Heart left ventricle (tissue), 13 donors: ENCODE data around the gene SIVA1.
"Not testable (repeated sequence)": the region's sequence is repeated elsewhere in the genome, so short reads cannot be mapped to it uniquely, and the experiment has no call there.

ENCODE experiments used
- POLR2A ChIP-seq, 2 donors: fragments of 450-650 bp; IDR thresholded peaks; one replicate each; pipeline ENCODE4 v1.6.1; 2017; ENCODE audit warnings: antibody characterized with exemption in 2 of 2, mild to moderate bottlenecking in 2 of 2, moderate library complexity in 2 of 2
- TF ChIP-seq, protein P1 (sequence below), 12 donors: fragments of 200-600 bp; sonication (generic) in 4 of 12; IDR thresholded peaks; one replicate each; pipeline versions ENCODE4 v1.5.0 to v1.8.0; 2018 to 2022; ENCODE audit warnings: antibody characterized with exemption in 12 of 12, mild to moderate bottlenecking in 5 of 12
- donor health status: ischemic (EF 13 %, LVEDD 7.1; RV severe dilation, severe dysfunction).
- donor health status: DM: no; HTN: yes; CAD: no.
- donor health status: DM: no; HTN: no; CAD: no.
- donor health status: ischemic (EF 25% LVEDD 6.9; RV normal size, moderate dysfunction).
- donor health status: ischemic (EF 25% LVEDD 5.7; RV mildly dilated, moderate dysfunction).
- donor health status: ischemic (EF 35%, LVEDD 5.7; RV mildly dilated, moderate dysfunction).
- donor health status: nonischemic (EF 11% LVEDD 7.7; RV severe dilation, severe dysfunction).
- donor health status: DM: yes; HTN: yes; CAD: no.
- donor health status: PGD.
- donor health status: ischemic (EF 29% LVEDD 5.4; RV normal size, mild dysfunction).
- donor health status: nonischemic (EF 23%, LVEDD 6.1; RV moderate dilation, normal function).

DNA sequence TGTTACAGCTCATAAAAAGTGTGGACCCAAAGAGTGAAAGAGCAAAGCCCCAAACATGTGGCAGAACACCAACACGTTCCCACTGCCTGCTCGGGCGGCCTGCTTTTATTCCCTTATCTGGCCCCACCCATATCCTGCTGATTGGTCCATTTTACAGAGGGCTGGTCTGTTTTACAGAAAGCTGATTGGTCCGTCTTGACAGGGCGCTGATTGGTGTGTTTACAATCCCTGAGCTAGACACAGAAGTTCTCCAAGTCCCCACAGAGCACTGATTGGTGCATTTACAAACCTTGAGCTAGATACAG is 2.2 kb upstream of the SIVA1 start:
- TF ChIP-seq, protein P1, sequence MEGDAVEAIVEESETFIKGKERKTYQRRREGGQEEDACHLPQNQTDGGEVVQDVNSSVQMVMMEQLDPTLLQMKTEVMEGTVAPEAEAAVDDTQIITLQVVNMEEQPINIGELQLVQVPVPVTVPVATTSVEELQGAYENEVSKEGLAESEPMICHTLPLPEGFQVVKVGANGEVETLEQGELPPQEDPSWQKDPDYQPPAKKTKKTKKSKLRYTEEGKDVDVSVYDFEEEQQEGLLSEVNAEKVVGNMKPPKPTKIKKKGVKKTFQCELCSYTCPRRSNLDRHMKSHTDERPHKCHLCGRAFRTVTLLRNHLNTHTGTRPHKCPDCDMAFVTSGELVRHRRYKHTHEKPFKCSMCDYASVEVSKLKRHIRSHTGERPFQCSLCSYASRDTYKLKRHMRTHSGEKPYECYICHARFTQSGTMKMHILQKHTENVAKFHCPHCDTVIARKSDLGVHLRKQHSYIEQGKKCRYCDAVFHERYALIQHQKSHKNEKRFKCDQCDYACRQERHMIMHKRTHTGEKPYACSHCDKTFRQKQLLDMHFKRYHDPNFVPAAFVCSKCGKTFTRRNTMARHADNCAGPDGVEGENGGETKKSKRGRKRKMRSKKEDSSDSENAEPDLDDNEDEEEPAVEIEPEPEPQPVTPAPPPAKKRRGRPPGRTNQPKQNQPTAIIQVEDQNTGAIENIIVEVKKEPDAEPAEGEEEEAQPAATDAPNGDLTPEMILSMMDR (IDR thresholded peaks at IDR 0.05): not testable (repeated sequence)
- not testable (repeated sequence) for TF ChIP-seq POLR2A (IDR thresholded peaks at IDR 0.05)
